Effector CD4-positive, alpha-beta T cell (primary cell): ENCODE data around the gene GRIPAP1.

Experiments
- DNase-seq: peaks from one replicate; pipeline ENCODE4 v3.0.0-alpha.2; 2020
- total RNA-seq: gene quantifications from one replicate; lab custom pipeline; 2026; lab: John Stamatoyannopoulos, UW

GRIPAP1 gene
- 90.8 reads per million, percentile 81 among the genes with 10 or more reads in this experiment for total RNA-seq

GRCh38 chrX:49002091-49002935 is at the start of gene GRIPAP1:
GRIPAP1 (minus strand) TSS chrX:49002264; CDS start chrX:49002229, 35 bp downstream.
- DNase-seq: peak; percentile 70

GRCh38 chrX:49043987-49044281 is 41.9 kb upstream of the GRIPAP1 start:
- DNase-seq: no peak

- DNase-seq: peak; percentile 92
Observed at GRCh38 chrX:49043220-49043986, 41.3 kb upstream of the GRIPAP1 start, which contains the start of gene TFE3. TFE3 (minus strand) TSS chrX:49043357; CDS start chrX:49043226, 131 bp downstream.

- peak; percentile 17 for DNase-seq
Observed at GRCh38 chrX:49042581-49043219, 40.6 kb upstream of the GRIPAP1 start.

GRCh38 chrX:49041744-49042580 is 39.9 kb upstream of the GRIPAP1 start:
- DNase-seq: no peak

- DNase-seq: no peak
Observed at GRCh38 chrX:49040376-49040955, 38.4 kb upstream of the GRIPAP1 start.

GRCh38 chrX:49039598-49040375 is 37.7 kb upstream of the GRIPAP1 start:
- no peak for DNase-seq

GRCh38 chrX:49037883-49038475 is 35.9 kb upstream of the GRIPAP1 start:
- DNase-seq: no peak

- DNase-seq: no peak
Observed at GRCh38 chrX:49030283-49030682, 28.2 kb upstream of the GRIPAP1 start.

- DNase-seq: no peak
Observed at GRCh38 chrX:49029876-49030275, 27.8 kb upstream of the GRIPAP1 start.

GRCh38 chrX:49019599-49020249 is 17.7 kb upstream of the GRIPAP1 start:
- no peak for DNase-seq

- no peak for DNase-seq
Observed at GRCh38 chrX:49019050-49019449, 17.0 kb upstream of the GRIPAP1 start.

- no peak for DNase-seq
Observed at GRCh38 chrX:49003696-49004095, 1.6 kb upstream of the GRIPAP1 start.

- DNase-seq: peak; percentile 52
Observed at GRCh38 chrX:49001521-49002090, 458 bp downstream of the GRIPAP1 start.

- DNase-seq: no peak
Observed at GRCh38 chrX:49000636-49001035, 1.4 kb downstream of the GRIPAP1 start.

GRCh38 chrX:48999030-48999429 is 3.0 kb downstream of the GRIPAP1 start:
- DNase-seq: no peak

- no peak for DNase-seq
Observed at GRCh38 chrX:48998391-48998790, 3.7 kb downstream of the GRIPAP1 start.

- no peak for DNase-seq
Observed at GRCh38 chrX:48997865-48998264, 4.2 kb downstream of the GRIPAP1 start.

- DNase-seq: no peak
Observed at GRCh38 chrX:48997455-48997854, 4.6 kb downstream of the GRIPAP1 start.

GRCh38 chrX:48996969-48997368 is 5.1 kb downstream of the GRIPAP1 start:
- DNase-seq: no peak
